Esophagus muscularis mucosa (tissue), 4 donors: ENCODE data around the gene OR4D9. TPM values are rescaled to one million over a fixed set of nuclear protein-coding genes. Genes with fewer than 3 reads are reported as not detected.
A peak's percentile ranks its signal among the peaks of the same experiment; 100 is the strongest.
"Not testable (repeated sequence)": the region's sequence is repeated elsewhere in the genome, so short reads cannot be mapped to it uniquely, and the experiment has no call there.

Experiments used
- DNase-seq: peaks from one replicate; pipeline ENCODE4 v3.0.0-alpha.2; 2017; ENCODE audit errors: extremely low spot score
- H3K27ac ChIP-seq, 4 donors: fragments of 200-600 bp; sonication (generic); replicated peaks in 1 of 4; 1 replicate in 3 of 4; 2 replicates in 1 of 4; pipeline ENCODE4 v1.5.1; 2016 to 2019; ENCODE audit warnings: mild to moderate bottlenecking in 1 of 4
- H3K27me3 ChIP-seq, 4 donors: fragments of 200-600 bp; sonication (generic); one replicate each; pipeline versions ENCODE4 v1.5.1 to v1.6.0; 2016 to 2019
- H3K36me3 ChIP-seq, 4 donors: fragments of 200-600 bp; sonication (generic); one replicate each; pipeline ENCODE4 v1.5.1; 2016 to 2019
- H3K4me1 ChIP-seq, 4 donors: fragments of 200-600 bp; sonication (generic); one replicate each; pipeline ENCODE4 v1.5.1; 2016 to 2019
- H3K4me3 ChIP-seq, 4 donors: fragments of 200-600 bp; sonication (generic); 1 replicate in 2 of 4; 2 replicates in 2 of 4; pipeline ENCODE4 v1.5.1; 2016 to 2019; ENCODE audit warnings: mild to moderate bottlenecking in 4 of 4, moderate library complexity in 1 of 4
- H3K9me3 ChIP-seq, 4 donors: fragments of 200-600 bp; sonication (generic); 1 replicate in 3 of 4; 2 replicates in 1 of 4; pipeline ENCODE4 v1.5.1; 2016 to 2019
- EP300 ChIP-seq: sonication (generic); formaldehyde crosslinking; IDR thresholded peaks from one replicate; pipeline ENCODE4 v1.6.1; 2017; ENCODE audit warnings: antibody characterized with exemption
- POLR2A ChIP-seq: fragments of 450-650 bp; IDR thresholded peaks from one replicate; pipeline ENCODE4 v1.6.1; 2017; ENCODE audit warnings: antibody characterized with exemption, moderate library complexity, mild to moderate bottlenecking, low read depth
- POLR2AphosphoS5 ChIP-seq, 2 donors: sonication (generic); formaldehyde crosslinking; IDR thresholded peaks; one replicate each; pipeline ENCODE4 v1.6.1; 2017; ENCODE audit warnings: antibody characterized with exemption in 2 of 2
- WGBS: methylation state at CpG from one replicate; pipeline ENCODE4 v1.1.5; 2018; 5-methylcytosine and 5-hydroxymethylcytosine counted together
- intact Hi-C: fragments of 100-400 bp; cut with DNase I; formaldehyde crosslinking; loops from one replicate; pipeline ENCODE4 v1.15.1; 2023
- total RNA-seq, 4 donors: library from RNA; depleted of rRNA; stranded (reverse); fragments of >200 nt; gene quantifications; one replicate each; pipeline versions ENCODE4 v1.1.0 to v1.2.1, GENCODE V29; 2016
- TF ChIP-seq, protein P1 (sequence below), 3 experiments: fragments of 200-600 bp in 2 of 3; fragments of 450-650 bp in 1 of 3; sonication (generic) in 2 of 3; IDR thresholded peaks; one replicate each; pipeline ENCODE4 v1.5.1; 2017 to 2019; ENCODE audit warnings: antibody characterized with exemption in 3 of 3, mild to moderate bottlenecking in 2 of 3, moderate library complexity in 1 of 3

The OR4D9 gene
- total RNA-seq, 4 donors from 2014 or later = not detected

DNA sequence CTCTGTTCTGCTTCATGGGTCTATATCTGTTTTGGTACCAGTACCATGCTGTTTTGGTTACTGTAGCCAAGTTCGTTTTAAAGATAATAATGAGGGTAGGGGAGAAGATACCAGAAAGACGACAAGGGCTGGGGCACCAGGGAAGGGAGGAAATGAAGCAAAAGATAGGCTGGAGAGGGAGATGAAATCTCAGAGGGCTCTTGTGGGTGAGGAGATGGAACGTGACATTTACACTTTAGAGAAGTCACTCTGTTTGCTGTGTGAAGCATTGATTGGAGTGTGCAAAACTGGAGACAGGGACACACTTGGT is 33.5 kb downstream of the OR4D9 start:
- intact Hi-C loops = loop anchor here (5.0 kb wide), 1 partner anchor 132 kb away; no protein-coding TSS in a partner anchor
- H3K36me3 ChIP-seq = no peaks in the 10 kb centered on the region
- H3K4me1 ChIP-seq = peaks cover 0 to 6% (median 5%) of the 10 kb centered on the region in 4 donors
- no peak overlapping the region for H3K27ac ChIP-seq
- no peaks in the 10 kb centered on the region for H3K27me3 ChIP-seq
- TF ChIP-seq EP300 = no peak
- no peak for TF ChIP-seq POLR2A
- no peak for TF ChIP-seq POLR2AphosphoS5 (IDR thresholded peaks at IDR 0.05)
- TF ChIP-seq, protein P1, sequence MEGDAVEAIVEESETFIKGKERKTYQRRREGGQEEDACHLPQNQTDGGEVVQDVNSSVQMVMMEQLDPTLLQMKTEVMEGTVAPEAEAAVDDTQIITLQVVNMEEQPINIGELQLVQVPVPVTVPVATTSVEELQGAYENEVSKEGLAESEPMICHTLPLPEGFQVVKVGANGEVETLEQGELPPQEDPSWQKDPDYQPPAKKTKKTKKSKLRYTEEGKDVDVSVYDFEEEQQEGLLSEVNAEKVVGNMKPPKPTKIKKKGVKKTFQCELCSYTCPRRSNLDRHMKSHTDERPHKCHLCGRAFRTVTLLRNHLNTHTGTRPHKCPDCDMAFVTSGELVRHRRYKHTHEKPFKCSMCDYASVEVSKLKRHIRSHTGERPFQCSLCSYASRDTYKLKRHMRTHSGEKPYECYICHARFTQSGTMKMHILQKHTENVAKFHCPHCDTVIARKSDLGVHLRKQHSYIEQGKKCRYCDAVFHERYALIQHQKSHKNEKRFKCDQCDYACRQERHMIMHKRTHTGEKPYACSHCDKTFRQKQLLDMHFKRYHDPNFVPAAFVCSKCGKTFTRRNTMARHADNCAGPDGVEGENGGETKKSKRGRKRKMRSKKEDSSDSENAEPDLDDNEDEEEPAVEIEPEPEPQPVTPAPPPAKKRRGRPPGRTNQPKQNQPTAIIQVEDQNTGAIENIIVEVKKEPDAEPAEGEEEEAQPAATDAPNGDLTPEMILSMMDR (IDR thresholded peaks at IDR 0.05) = no peak
- no peak overlapping the region for H3K4me3 ChIP-seq
- WGBS = 85% methylated on average over 3 of the region's 3 CpGs
- no peak for DNase-seq
- no peaks in the 10 kb centered on the region for H3K9me3 ChIP-seq

DNA sequence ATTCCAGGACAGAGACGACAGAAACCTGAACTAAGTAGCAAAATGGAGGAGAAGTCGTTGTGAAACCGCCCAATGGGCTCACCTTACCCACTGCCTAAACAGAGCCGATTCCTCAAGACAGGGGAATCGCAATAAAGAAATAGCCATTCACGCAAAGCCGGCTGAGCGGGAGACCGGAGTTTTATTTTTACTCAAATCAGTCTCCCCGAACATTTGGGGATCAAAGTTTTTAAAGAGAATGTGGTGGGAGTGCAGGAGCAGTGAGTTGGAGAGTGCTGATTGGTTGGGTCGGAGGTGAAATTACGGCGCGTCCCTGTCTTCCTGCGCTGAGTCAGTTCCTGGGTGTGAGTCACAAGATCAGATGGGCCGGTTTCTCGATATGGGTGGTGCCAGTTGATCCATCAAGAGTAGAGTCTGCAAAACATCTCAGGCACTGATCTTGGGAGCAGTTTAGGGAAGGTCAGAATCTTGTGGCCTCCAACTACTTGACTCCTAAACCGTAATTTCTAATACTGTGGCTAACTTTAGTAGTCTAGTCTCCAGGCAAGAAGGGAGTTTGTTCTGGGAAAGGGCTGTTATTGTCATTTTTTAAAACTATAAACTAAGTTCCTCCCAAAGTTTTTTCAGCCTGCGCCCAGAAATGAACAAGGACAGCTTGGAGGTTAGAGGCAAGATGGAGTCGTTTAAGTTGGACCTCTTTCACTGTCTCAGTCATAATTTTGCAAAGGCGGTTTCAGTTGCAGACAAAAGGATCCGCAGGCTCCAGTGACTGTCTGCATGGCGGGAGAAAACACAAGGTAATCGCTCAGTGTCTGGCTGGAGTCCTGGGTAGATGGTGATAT is 34.1 kb downstream of the OR4D9 start:
- 91% methylated on average over 24 of the region's 24 CpGs for WGBS
- no peaks in the 10 kb centered on the region for H3K36me3 ChIP-seq
- H3K4me3 ChIP-seq = no peak overlapping the region
- H3K9me3 ChIP-seq = no peaks in the 10 kb centered on the region
- H3K4me1 ChIP-seq = peaks cover 0 to 9% (median 7%) of the 10 kb centered on the region in 4 donors
- no peaks in the 10 kb centered on the region for H3K27me3 ChIP-seq
- intact Hi-C loops = loop anchor here (5.0 kb wide), 1 partner anchor 132 kb away; no protein-coding TSS in a partner anchor
- TF ChIP-seq EP300 (no peak), POLR2A (no peak), POLR2AphosphoS5 (IDR thresholded peaks at IDR 0.05) (no peak)
- TF ChIP-seq, protein P1 (IDR thresholded peaks at IDR 0.05) = no peak
- no peak for DNase-seq
- H3K27ac ChIP-seq = no peak overlapping the region

DNA sequence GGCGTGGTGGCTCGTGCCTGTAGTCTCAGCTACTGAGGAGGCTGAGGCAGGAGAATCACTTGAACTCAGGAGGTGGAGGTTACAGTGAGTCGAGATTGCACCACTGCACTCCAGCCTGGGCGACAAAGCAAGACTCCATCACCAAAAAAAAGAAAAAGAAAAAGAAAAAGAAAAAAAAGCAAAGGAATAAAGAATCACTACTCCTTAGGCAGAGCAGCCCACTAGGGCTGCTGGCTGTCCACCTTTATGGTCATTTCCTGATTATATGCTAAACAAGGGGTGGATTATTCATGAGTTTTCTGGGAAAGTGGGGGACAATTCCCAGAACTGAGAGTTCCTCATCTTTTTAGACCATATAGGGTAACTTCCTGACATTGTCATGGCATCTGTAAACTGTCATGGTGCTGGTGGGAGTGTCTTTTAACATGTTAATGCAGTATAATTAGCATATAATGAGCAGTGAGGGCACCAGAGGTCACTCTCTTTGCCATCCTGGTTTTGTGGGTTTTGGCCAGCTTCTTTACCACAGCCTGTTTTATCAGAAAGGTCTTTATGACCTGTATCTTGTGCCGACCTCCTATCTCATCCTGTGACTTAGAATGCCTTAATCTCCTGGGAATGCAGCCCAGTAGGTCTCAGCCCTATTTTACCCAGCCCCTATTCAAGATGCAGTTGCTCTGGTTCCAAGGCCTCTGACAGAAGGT is 36.4 kb downstream of the OR4D9 start:
- H3K4me1 ChIP-seq = peaks cover 0 to 25% (median 19%) of the 10 kb centered on the region in 4 donors

DNA sequence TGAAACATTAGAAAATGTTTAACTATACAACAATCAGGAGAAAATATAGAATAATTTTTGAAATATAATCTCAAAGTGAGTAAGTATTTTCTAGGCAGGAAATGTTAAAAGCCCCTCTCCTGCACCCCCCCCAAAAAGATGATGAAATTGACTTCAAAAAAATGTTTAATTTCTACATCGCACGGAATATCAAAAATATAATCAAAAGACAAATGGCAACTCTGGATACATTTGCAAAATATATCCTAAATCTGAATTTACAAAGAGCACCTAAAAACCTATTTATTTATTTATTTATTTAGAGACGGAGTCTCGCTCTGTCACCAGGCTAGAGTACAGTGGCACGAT is 36.9 kb downstream of the OR4D9 start:
- Histone ChIP-seq H3K4me1 (peaks cover 0 to 25% (median 19%) of the 10 kb centered on the region in 4 donors), H3K27me3 (no peaks in the 10 kb centered on the region), H3K36me3 (no peaks in the 10 kb centered on the region), H3K27ac (no peak overlapping the region), H3K9me3 (no peaks in the 10 kb centered on the region), H3K4me3 (no peak overlapping the region)
- no peak for DNase-seq
- 98% methylated on average over 5 of the region's 5 CpGs for WGBS
- intact Hi-C loops = loop anchor here (5.0 kb wide), 1 partner anchor 129 kb away; no protein-coding TSS in a partner anchor
- no peak for TF ChIP-seq POLR2A
- TF ChIP-seq POLR2AphosphoS5 (IDR thresholded peaks at IDR 0.05) = no peak
- TF ChIP-seq, protein P1 (IDR thresholded peaks at IDR 0.05) = no peak
- no peak for TF ChIP-seq EP300

More for the DNA sequence above, 36.4 kb downstream of the OR4D9 start:
- H3K27me3 ChIP-seq, H3K9me3 ChIP-seq, H3K4me3 ChIP-seq, DNase-seq, H3K27ac ChIP-seq, H3K36me3 ChIP-seq: not testable (repeated sequence)
- WGBS = 90% methylated on average over 5 of the region's 5 CpGs
- intact Hi-C loops = loop anchor here (5.0 kb wide), 1 partner anchor 130 kb away; no protein-coding TSS in a partner anchor

DNA sequence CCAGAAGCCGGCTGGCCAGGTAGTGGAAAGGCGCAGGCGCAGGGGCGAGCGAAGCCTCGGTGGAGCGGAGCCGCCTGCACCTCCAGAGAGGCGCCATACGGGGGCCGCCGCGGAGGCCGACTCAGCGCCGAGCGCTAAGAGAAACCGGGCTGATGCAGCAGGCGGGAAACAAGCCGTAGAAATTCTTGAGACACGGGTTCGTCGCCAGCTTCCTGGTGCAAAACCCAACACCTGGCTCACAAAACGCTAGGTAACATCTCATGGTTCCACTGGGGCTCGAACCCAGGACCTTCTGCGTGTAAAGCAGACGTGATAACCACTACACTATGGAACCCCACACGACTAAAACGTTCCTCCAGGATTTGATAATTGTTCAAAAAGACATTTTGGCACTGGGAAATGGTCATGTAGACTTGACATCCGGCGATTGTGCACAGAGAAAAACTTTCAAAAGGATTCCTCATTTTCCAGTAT is 39.1 kb downstream of the OR4D9 start:
- H3K4me1 ChIP-seq = peaks cover 0 to 25% (median 19%) of the 10 kb centered on the region in 4 donors
- H3K27me3 ChIP-seq = no peaks in the 10 kb centered on the region
- intact Hi-C loops = loop anchor here (5.0 kb wide), 1 partner anchor 117 kb away; the partner anchor contains the start of gene PATL1
- TF ChIP-seq POLR2A (peak; percentile 19), EP300 (no peak), POLR2AphosphoS5 (IDR thresholded peaks at IDR 0.05) (peak; percentile 24 to 33)
- TF ChIP-seq, protein P1 (IDR thresholded peaks at IDR 0.05) = peak; percentile 13 to 61 (median 37)
- H3K27ac ChIP-seq = peak overlapping the region; percentile 74 to 89 (median 87)
- under 1% methylated on average over 30 of the region's 31 CpGs for WGBS
- peak; percentile 94 for DNase-seq
- no peaks in the 10 kb centered on the region for H3K9me3 ChIP-seq
- H3K36me3 ChIP-seq = no peaks in the 10 kb centered on the region
- peak overlapping the region; percentile 57 to 66 (median 60) for H3K4me3 ChIP-seq
